ENCODE data around the gene CES2.
"Not testable (repeated sequence)": the region's sequence is repeated elsewhere in the genome, so short reads cannot be mapped to it uniquely, and the experiment has no call there.

CES2 gene

DNA sequence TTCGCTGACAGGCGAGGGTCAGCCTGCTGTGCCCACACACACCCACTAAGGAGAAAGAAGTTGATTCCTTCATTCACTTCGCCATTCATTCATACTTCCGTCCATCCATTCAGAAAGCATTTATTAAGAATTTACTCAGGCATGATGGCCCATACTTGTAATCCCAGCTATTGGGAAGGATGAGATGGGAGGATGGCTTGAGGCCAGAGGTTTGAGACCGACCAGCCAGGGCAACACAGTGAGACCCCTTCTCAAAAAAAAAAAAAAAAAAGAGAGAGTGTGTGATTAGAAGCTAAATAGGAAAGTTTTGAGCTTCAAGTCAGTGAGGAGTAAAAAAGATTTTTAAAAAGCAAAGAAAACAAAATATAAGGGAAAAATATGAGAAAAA, 8.7 kb downstream of the CES2 start:
- Histone ChIP-seq H3K27ac (no peak overlapping the region), H3K4me3 (no peak overlapping the region)
- TF ChIP-seq, protein P1, sequence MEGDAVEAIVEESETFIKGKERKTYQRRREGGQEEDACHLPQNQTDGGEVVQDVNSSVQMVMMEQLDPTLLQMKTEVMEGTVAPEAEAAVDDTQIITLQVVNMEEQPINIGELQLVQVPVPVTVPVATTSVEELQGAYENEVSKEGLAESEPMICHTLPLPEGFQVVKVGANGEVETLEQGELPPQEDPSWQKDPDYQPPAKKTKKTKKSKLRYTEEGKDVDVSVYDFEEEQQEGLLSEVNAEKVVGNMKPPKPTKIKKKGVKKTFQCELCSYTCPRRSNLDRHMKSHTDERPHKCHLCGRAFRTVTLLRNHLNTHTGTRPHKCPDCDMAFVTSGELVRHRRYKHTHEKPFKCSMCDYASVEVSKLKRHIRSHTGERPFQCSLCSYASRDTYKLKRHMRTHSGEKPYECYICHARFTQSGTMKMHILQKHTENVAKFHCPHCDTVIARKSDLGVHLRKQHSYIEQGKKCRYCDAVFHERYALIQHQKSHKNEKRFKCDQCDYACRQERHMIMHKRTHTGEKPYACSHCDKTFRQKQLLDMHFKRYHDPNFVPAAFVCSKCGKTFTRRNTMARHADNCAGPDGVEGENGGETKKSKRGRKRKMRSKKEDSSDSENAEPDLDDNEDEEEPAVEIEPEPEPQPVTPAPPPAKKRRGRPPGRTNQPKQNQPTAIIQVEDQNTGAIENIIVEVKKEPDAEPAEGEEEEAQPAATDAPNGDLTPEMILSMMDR (IDR thresholded peaks at IDR 0.05) = no peak
- no peak for DNase-seq (ENCODE audit: low spot score)

GRCh38 chr16:66944971-66945370, 9.7 kb downstream of the CES2 start:
- not testable (repeated sequence) for H3K27ac ChIP-seq; H3K4me3 ChIP-seq; DNase-seq (ENCODE audit: low spot score)

DNA sequence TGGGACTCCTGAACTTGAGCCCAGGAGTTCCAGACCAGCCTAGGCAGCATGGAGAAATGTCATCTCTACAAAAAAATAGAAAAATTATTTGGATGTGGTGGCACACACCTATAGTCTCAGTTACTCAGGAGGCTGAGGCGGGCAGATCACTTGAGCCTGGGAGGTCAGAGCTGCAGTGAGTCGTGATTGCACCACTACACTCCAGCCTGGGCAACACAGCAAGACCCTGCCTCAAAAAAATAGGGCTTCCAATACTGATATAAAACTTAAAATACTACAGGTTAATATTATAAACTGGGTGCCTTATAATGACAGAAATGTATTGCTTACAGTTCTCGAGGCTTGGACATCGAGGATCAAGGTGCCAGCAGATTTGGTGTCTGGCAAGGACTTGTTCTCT, 10.6 kb downstream of the CES2 start:
- Histone ChIP-seq H3K27ac (no peak overlapping the region), H3K4me3 (no peak overlapping the region)
- TF ChIP-seq, protein P1 (IDR thresholded peaks at IDR 0.05) = no peak
- no peak for DNase-seq (ENCODE audit: low spot score)

DNA sequence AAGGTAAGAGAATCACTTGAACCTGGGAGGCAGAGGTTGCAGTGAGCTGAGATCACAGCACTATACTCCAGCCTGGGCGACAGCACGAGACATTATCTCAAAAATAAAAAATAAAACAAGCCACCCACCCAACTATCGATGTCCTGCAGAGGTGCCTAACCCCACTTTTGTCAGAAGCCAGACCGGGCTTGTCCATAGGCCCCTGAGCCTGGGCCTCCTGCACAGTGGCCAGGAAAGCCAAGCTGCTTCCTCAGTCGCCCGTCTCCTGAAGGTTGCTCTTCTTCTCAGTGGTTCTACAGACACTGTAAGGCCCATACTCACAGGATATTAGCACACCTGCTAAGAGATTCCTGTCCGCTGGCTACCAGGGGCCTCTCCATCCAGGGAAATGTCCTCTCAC, 11.2 kb downstream of the CES2 start:
- Histone ChIP-seq H3K27ac (no peak overlapping the region), H3K4me3 (no peak overlapping the region)
- no peak for DNase-seq (ENCODE audit: low spot score)
- TF ChIP-seq, protein P1 (IDR thresholded peaks at IDR 0.05) = no peak

- TF ChIP-seq, protein P1 (IDR thresholded peaks at IDR 0.05) = no peak
- no peak overlapping the region for H3K27ac ChIP-seq
- no peak overlapping the region for H3K4me3 ChIP-seq
These were observed 11.6 kb downstream of the CES2 start for GRCh38 chr16:66946974-66947301.

GRCh38 chr16:66947302-66948065, 12.2 kb downstream of the CES2 start:
- Histone ChIP-seq H3K27ac (peak overlapping the region in 1 of 2 donors; percentile 38), H3K4me3 (peak overlapping the region; percentile 76)
- peak; percentile 86 for DNase-seq (ENCODE audit: low spot score)
- TF ChIP-seq, protein P1 (IDR thresholded peaks at IDR 0.05) = peak; percentile 84

More at GRCh38 chr16:66946974-66947301, 11.6 kb downstream of the CES2 start:
- DNase-seq (ENCODE audit: low spot score) = no peak

DNA sequence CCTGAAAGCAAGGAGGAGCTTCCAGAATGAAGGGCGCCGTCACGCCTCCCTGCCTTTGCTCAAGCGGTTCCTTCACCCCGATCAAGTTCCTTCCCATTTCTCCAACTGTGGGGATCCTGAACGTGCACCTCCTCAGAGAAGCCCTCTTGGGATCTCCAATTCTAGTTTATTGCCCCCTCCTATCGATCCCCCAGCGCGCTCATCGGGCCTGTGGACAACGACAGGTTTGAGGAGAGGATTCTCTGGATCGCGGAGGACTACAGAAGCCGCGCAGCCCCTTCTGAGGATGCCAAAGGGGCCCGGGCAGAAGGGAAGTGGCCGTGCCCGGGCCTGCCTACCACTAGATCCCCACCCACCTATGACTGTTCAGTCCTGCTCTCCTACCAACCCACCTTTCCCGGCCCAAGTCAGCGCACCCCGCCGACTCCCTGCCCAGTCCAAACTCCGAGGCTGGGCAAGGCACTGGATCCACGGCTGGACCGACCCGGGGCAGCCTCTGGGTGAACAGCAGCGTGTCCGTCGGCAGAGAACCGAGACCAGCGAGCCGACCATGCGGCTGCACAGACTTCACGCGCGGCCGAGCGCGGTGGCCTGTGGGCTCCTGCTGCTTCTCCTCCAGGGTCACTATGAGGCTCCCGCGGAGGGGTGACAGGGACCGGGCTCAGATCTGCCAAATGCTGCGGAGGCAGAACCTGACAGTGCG, 13.0 kb downstream of the CES2 start:
- Histone ChIP-seq H3K4me3 (peak overlapping the region; percentile 76), H3K27ac (no peak overlapping the region)
- TF ChIP-seq, protein P1 (IDR thresholded peaks at IDR 0.05) = no peak
- no peak for DNase-seq (ENCODE audit: low spot score)
